Activated CD4-positive, alpha-beta T cell treated with anti-CD3 and anti-CD28 coated beads for 1 hour (primary cell): Measurements from ENCODE around the gene RBM38.

ENCODE experiments used
- DNase-seq: peaks from one replicate; pipeline ENCODE4 v3.0.0-alpha.2; 2020

RBM38 gene

GRCh38 chr20:57458400-57459160 is 67.4 kb downstream of the RBM38 start:
- no peak for DNase-seq
